Stimulated activated naive CD4-positive, alpha-beta T cell treated with Interleukin-2 at 50 U/mL for 16 hours (primary cell): ENCODE results near the gene TBCK.
"Not testable (repeated sequence)": the region's sequence is repeated elsewhere in the genome, so short reads cannot be mapped to it uniquely, and the experiment has no call there.

Source experiments
- DNase-seq: peaks from one replicate; lab custom pipeline; 2025; lab: John Stamatoyannopoulos, UW

TBCK gene

GRCh38 chr4:106114270-106114669 is 201.7 kb downstream of the TBCK start:
- no peak for DNase-seq

DNA sequence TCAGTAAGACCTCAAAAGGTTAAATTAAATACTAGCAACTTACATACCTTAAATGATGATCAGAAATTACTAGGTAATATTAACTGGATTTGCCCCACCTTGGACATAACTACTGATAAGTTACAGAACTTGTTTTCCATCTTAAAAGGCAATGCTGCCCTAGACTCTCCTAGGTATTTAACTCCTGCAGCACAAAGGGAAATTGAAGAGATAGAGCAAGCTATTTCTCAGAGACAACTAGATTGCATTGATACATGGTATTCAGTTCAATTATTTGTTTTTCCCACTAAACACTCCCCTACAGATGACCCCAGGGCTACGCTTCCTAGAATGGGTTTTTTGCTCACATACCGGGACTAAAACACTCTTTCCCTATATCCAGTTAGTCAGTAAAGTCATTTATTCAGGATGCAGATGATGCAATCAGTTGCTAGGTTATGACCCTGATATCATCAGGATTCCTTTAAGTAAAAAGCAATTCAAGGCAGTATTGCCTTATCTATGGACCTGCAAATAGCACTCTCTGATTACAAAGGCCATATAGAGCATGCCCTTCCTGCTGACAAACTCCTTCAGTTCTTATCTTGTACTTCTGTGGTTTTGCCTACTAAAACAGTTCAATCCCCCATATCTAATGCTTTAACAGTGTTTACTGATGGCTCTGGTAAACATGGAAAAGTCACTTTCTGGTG is 204.1 kb downstream of the TBCK start:
- DNase-seq, result not testable (repeated sequence)

DNA sequence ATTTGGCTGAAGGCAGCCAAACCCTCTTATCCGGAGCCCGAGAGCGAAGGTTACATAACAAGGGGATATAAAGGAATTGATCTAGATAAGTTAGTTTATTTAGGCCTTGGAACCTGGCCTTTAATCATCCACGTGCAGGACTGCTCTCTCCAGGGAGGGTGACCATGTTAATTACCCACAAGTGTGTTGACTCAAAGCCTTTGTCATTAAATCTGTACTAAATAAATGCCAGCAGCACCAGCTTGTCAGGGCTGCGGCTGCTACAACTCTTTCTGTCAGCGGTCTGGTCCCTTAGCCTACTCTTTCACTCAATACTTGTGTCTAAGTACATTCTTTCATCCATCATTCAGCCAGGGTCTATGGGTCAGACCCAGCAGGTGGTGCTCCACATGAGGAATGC is 206.1 kb downstream of the TBCK start:
- no peak for DNase-seq

GRCh38 chr4:106105697-106106096 is 210.3 kb downstream of the TBCK start:
- DNase-seq, result no peak

DNA sequence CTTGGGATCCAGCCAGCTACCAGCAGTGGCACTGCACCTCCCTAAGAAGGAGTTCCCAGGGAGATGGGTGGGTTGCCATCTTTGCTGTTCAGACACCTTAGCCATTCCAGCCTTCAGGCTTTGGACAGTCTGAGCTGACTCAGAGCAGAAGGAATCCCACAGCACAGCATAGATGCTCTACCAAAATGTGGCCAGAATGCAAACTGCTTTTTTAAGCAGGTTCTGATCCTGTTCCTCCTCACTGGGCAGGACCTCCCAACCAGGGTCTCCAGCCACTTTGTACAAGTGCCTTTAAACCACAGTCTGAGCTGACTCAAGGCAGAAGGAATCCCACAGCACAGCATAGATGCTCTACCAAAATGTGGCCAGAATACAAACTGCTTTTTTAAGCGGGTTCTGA is 211.7 kb downstream of the TBCK start:
- DNase-seq, result no peak

- no peak for DNase-seq
Observed at GRCh38 chr4:106096454-106096853, 219.6 kb downstream of the TBCK start.

- DNase-seq, result no peak
Observed at GRCh38 chr4:106095408-106095807, 220.6 kb downstream of the TBCK start.

DNA sequence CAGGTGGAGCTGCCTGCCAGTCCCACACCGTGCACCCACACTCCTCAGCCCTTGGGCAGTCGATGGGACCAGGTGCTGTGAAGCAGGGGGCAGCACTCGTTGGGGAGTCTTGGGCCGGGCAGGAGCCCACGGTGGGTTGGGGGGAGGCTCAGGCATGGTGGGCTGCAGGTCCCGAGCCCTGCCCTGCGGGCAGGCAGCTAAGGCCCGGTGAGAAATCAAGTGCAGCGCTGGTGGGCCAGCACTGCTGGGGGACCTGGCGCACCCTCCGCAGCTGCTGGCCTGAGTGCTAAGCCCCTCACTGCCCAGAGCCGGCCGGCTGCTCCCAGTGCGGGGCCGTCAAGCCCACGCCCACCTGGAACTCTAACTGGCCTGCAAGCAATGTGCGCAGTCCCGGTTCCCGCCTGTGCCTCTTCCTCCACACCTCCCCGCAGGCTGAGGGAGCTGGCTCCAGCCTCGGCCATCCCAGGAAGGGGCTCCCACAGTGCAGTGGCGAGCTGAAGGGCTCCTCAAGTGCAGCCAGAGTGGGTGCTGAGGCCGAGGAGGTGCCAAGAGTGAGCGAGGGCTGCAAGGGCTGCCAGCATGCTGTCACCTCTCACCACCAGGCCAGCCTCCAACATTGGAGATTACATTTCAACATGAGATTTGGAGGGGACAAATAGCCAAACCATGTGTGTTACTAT is 223.5 kb downstream of the TBCK start:
- no peak for DNase-seq

- DNase-seq, result no peak
Observed at GRCh38 chr4:106090826-106091225, 225.2 kb downstream of the TBCK start.

- no peak for DNase-seq
Observed at GRCh38 chr4:106083065-106083464, 232.9 kb downstream of the TBCK start.

GRCh38 chr4:106080376-106080775 is 235.6 kb downstream of the TBCK start:
- DNase-seq, result no peak

DNA sequence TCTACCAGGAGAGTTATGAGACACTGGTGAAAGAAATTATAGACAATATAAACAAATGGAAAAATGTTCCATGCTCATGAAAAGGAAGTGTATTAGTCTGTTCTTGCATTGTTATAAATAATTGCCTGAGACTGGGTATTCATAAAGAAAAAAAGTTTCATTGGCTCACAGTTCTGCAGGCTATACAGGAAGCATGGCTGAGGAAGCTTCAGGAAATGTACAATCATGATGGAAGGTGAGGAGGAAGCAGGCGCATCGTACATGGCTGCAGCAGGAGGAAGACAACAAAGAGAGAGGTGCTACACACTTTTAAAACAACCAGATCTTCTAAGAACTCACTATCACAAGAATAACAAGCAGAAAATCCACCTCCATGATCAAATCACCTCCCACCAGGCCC is 236.4 kb downstream of the TBCK start:
- no peak for DNase-seq

GRCh38 chr4:106065018-106065417 is 251.0 kb downstream of the TBCK start:
- DNase-seq, result no peak

DNA sequence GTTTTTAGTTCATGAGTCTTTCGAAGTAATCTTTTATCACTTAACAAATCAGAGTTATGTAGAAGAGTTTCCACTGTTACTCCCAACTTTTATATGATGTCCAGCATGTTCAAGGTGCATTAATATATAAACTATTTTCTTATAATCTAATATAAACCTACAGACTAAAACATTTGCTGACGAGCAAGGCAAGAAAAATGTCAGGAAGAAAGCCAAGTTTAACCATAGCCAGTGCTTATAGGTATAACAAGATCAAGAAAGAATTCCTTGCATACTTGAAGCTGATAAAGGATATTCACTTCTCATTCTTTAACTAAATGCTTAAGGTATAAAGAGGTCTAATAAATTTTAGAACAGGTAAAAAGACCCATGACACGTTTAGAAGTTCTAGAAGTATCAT is 253.0 kb downstream of the TBCK start:
- no peak for DNase-seq

DNA sequence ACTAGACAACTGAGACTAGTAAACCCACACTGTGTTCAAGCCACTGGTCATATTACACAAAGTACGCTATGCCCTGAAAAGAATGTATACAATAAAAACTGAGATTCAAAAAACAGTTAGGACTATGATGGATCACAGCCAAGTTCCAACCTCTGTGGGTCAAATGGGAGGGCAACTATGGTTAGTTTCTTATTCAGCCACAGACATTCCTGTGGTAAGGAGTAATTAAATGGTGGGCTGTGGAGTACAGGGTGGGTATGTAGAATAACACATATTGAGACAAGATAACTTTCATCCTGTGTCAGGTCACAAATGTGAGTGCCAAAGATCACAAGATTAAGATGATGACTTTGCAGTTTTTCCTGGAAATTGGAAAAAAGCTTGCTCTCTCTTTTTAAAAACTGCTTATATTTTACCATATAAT is 253.5 kb downstream of the TBCK start:
- no peak for DNase-seq

DNA sequence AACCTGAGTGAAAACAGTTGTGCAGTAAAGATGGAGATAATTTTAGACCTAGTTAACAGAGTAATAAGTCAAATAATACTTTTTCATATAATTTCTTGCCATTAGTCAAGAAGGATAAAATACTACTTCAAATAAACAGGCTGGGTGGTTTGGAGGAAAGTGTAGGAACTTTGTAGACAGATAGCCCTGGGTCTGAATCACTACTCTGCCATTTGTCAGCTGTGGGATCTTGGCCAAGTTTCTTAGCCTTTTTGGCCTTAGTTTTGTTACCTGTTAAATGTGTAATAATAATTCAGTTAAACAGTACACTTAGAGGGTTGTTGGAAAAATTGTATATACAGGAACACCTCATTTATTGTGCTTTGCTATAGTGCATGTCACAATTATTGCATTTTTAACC is 257.1 kb downstream of the TBCK start:
- DNase-seq, result no peak

GRCh38 chr4:106056914-106057313 is 259.1 kb downstream of the TBCK start:
- DNase-seq, result no peak

DNA sequence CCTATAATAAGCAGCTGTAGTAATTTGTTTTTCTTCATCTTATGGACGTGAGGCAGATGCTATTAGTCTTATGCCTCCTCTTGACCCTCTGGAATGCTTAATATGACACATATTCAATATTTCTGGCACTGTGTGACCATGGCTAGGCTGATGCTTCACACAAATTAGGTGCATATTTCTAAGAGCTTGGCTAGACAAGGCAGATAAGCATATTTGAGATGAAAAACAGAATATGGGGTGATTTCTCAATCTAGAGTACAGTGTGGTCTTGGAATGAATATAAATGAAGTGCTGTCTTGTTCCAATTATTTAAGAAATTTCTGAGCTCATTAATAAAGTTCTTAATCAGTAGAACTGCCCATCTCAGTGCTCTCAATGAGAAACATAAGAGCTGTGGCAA is 264.5 kb downstream of the TBCK start:
- no peak for DNase-seq

- DNase-seq, result no peak
Observed at GRCh38 chr4:106049490-106049889, 266.5 kb downstream of the TBCK start.

DNA sequence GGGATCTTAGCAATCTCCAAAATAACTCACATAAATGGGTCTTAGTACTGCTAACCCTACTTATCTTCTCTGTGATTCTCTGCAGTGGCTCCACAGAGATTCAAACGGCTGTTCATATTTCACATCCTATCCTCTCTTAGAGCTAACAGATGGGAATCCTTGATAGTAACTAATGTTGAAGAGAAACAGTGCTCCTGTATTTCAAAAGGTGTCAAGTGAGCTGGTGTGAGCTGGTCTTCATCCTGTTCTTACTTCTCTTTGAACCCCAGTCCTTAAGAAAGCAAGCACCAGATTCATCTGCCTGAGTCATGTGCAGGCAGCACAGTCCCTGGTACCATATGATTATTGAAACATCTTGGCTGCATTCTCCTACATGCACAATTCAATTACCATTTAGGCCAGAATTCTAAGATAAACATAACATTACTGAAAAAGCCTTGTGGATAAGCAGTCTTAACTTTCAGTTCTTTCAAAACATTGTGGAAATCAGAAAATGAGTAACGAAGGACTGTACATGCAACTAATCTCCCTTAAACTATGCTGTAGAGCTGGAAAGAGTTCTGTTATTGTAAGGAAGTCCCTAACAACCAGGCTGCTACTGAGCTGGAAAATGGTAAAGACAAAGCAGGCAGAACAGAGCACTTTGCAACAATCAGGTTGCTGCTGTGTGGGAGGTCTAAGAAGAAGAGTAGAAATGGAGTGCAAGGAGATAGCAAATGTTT is 267.6 kb downstream of the TBCK start:
- no peak for DNase-seq

DNA sequence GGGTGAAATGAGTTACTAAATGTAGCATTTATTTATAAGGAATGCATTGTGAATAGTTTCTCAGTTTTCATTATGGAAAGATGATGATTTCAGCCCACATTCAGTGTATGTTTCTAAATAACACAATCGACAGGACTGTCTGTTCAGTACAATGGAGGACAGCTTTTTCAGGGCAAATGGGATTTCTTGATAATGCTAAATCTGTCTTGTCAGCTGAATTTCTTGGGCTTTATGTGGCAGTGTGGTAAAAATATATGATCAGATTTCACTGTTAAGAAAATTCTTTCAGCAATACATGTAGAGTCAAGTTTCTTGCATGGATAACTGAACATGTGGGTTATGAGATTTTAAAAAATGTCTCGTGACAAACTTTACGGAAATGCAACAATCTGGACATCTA is 269.9 kb downstream of the TBCK start:
- no peak for DNase-seq

- DNase-seq, result no peak
Observed at GRCh38 chr4:106041294-106042002, 274.6 kb downstream of the TBCK start.

DNA sequence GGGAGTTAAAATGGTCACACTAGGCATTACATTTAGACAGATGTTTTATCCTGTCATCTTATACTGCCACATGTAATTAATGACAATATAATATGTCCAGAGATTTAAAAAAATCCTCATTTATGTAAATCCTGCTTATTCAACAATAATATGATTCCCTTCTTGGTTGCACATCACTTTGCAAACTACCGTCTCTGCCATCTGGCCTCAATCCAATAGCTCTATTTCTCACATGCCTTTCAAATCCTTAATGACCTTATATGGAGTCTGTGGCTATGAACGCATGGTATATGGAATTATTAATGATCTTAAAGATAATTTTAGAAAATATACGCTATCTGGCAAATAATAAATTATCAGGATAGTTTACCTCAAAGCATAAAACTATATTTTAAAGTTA is 276.2 kb downstream of the TBCK start:
- DNase-seq, result no peak
